Stimulated activated CD8-positive, alpha-beta memory T cell treated with anti-CD3 and anti-CD28 coated beads, Interleukin-4, amount 100 ng/mL, for 24 hours (primary cell): ENCODE results near the gene CGB8.
"Not testable (repeated sequence)": the region's sequence is repeated elsewhere in the genome, so short reads cannot be mapped to it uniquely, and the experiment has no call there.

Source experiments
- DNase-seq: peaks from one replicate; pipeline ENCODE4 v3.0.0-alpha.2; 2020; ENCODE audit warnings: low read depth

CGB8 gene

DNA sequence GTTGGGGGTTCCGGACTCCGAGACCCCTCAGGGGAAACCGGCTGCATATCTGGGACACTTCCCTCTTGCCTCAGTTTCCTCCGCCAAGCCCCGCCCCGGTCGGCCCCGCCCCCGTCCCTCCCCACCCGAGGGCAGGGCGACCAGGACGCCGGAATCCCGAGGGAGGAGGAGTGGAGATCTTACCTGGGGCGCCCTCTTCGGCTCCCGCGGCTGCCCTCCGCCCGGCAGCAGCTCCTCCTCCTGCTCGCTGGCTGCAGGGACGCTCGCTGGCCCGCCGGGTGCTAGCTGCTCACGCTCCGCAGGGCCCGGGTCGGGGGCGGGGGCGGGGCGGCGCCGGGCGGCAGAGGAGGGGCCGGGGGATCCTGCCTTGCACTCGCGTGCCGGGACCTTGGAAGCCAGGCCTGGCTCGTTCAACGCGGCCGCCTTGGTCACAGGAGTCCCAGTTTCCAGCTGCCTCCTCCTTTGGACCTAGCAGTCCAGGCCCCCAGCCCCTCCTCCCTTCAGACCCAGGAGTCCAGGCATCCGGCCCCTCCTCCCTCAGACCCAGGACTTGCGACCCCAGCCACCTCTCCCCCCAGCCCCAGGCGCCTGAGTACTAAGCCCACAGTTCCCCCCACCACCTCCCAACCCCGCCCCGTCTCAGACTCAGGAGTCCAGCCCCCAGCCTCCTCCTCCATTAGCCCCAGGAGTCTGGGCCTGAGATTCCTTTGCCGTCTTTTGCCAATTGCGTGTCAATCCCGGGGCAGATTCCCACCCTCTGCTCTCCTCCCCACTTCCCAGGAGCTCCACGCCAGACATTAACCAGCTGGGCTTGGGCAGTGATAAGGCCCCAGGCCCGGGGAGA lies 16.1 kb upstream of the CGB8 start, which contains the start of gene NTF4:
Gene NTF4, minus strand, starts transcription at position 51 of the 844 bp plus-strand sequence. CDS start 2,821 bp downstream, outside the sequence.
- DNase-seq = no peak

- no peak for DNase-seq
Measured at GRCh38 chr19:49064029-49064629, 15.2 kb upstream of the CGB8 start.

- no peak for DNase-seq
Measured at GRCh38 chr19:49061445-49061844, 12.5 kb upstream of the CGB8 start.

GRCh38 chr19:49061000-49061399 lies 12.1 kb upstream of the CGB8 start:
- no peak for DNase-seq

DNA sequence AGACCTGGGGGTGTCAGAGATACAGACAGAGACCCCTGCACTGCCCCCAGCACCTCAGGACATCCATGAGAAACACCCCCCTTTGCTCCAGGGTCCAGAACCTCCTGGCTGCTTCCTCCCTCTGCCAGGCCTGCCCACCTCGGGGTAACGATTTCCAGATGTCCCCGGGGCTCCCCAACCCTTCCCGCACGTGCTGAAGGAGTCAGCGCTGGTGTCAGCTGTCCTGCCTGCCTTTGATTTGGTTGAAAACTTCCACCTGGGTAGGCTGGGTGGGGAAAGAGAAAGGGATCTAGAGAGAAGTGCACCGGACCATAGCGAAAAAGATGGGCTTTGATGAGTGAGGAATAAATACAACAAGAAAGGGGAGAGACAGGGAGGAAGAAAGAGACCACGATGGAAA lies 10.1 kb upstream of the CGB8 start:
- no peak for DNase-seq

- DNase-seq = no peak
Measured at GRCh38 chr19:49058562-49058961, 9.7 kb upstream of the CGB8 start.

DNA sequence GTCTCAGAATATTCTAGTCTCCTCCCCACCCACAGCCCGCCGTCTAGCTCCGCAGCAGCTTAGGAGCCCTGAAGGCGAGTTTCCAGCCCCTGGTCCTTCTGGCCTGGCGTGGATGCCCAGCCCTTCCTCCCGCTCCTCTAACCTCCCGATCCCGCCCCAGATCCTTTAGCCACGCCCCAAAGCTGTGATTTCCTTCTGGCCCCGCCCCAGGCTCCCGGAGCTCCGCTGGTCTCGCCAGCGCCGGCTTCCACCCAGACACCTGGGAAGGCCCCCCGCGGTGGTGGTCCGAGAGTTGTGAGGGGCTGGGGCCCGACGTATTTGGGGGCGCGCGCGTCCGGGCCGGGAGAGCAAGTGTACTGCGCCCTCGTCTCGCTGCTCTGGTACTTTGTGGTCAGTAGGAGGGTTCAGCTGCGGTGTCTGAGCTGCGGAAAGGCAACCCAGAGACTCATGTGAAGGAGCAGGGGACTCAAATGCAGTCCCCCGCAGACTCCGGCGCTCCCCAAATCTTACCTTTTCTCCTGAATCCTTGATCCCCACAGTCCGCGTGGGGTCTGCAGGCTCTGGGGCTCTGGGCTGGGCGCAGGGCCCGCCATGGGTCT lies 8.8 kb upstream of the CGB8 start, which contains the start of gene CGB7:
Gene CGB7, minus strand, starts transcription at position 114 of the 599 bp plus-strand sequence. CDS start 2,374 bp downstream, outside the sequence.
- no peak for DNase-seq

DNA sequence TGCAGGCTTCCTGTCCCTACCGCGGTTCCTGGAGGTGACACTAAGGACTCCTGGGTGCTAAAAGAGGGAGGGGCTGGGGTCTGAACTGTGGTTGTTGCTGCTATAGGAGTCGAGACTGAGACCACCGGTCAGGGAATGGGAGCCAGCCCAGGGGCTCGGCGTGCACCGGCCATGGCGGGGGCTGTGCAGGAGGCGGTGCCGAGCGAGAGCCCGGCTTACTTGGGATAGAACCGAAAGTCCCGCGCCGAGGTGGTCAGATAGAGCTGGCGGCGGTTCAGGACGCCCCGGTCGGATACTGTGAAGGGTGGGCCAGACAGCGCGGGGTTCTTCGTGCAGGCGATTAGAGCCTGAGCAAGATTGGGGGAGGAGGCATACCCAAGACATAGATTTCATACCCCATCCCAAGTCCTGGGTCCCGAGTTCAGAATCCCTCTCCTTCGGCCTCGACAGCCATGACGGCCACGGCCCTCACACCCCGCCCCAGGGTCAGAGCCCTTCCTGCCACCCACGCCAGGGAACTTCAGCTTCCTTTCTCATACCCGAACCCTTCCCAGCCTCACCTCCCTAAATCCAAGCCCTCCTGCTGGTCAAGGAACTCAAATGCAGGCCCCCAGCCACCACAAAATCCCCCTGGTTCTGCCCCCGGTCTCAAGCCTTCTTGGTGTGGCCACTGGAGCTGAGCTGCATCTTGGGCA lies 8.1 kb upstream of the CGB8 start:
- DNase-seq = not testable (repeated sequence)

DNA sequence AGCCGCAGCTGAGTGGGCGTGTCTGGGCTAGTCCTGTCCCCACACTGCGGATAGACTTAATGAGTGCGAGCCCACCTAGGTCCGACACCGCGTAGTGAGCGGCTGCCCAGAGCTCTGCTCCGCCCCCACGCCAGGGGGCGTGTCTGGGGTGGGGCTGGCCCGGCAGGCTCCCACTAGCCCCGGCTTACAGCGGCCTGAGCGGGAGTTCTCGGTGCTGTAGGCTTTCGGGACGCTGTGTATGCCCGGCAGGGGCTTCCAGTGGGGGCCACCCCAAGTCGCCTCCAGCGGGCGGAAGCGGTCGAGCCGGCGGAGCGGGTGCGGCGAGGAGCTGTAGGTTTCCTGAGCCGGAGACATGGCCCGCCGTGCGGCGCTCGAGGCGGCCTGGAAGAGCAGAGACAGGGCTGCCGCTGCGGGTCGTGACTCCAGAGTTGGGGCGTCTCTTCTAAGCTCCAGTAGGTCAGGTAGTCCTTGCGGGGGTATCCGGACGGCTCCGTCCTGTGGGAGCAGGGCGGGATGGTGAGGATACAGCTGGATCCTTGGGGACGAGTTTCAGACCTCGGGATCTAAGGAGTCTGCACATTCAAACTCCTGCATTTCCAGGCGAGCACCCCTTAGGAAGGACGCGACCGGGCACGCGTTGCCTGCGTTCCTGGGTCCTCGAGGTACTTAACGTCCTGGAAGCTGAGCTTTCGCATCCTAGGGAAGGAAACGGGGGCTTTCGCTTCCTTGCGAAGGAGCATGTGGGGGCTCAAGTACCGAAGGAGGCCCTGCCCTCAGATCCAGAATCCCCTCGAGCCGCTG lies 7.4 kb upstream of the CGB8 start:
- DNase-seq = peak; percentile 38

DNA sequence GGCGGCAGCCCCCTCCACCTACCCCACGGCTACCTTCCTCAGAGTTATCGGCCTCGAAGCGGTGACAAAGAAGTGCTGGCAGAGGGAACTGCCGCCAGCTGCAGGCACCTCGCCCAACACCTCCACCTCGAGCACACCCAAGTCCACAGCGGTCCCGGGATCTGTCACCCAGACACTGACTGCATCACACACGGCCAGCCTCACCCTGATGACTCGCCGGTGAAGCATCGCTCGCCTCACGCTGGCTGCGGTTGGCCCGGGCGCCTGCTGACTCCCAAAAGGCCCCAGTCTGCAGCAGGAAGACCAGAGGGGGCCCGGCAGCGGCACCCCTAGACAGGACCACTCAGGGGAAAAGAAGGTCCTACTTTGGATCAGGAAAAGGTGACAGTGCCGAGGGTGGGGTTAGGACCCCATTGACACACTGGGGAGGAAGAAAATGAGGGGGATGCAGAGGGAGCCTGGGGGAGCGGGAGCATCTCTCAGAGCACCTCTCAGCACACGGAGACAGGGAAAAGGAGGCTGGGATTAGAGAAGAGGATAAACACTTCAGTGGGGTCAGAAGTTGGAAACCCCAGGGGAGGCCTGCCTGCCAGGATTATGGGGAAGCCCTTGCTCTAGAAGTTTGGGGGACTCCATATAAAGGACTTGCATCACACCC lies 1.6 kb upstream of the CGB8 start:
- not testable (repeated sequence) for DNase-seq

DNA sequence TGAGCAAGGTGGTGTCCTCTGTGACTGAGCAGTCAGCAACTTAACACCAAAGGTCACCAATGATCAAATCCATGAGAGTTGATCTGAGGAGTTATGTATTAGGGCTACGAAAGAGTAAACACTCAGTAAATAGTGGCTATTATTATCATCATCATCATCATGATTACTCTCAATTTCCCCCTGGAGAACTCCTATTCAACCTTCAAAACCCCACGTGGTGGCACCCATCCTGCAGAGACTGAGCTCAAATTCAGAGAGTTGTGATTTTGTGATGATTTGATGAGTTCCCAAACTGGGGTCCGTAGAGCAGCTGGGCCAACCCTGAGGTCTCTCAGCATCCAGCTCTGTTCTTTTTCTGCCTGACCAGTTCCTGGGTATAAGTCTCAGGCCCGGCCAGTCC lies 923 bp upstream of the CGB8 start:
- not testable (repeated sequence) for DNase-seq

DNA sequence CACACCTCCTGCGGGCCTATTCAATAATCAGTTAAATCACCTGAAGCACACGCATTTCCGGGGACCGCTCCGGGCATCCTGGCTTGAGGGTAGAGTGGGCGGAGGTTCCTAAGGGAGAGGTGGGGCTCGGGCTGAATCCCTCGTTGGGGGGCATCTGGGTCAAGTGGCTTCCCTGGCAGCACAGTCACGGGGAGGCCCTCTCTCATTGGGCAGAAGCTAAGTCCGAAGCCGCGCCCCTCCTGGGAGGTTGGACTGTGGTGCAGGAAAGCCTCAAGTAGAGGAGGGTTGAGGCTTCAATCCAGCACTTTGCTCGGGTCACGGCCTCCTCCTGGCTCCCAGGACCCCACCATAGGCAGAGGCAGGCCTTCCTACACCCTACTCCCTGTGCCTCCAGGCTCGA lies 5.4 kb downstream of the CGB8 start, which contains the start of gene CGB5:
Gene CGB5, plus strand, starts transcription at position 301 of the 400 bp plus-strand sequence. CDS start 362 bp downstream, outside the sequence.
- not testable (repeated sequence) for DNase-seq

- DNase-seq = not testable (repeated sequence)
Measured at GRCh38 chr19:49042666-49043065, 6.2 kb downstream of the CGB8 start.

GRCh38 chr19:49042177-49042576 lies 6.7 kb downstream of the CGB8 start:
- no peak for DNase-seq

DNA sequence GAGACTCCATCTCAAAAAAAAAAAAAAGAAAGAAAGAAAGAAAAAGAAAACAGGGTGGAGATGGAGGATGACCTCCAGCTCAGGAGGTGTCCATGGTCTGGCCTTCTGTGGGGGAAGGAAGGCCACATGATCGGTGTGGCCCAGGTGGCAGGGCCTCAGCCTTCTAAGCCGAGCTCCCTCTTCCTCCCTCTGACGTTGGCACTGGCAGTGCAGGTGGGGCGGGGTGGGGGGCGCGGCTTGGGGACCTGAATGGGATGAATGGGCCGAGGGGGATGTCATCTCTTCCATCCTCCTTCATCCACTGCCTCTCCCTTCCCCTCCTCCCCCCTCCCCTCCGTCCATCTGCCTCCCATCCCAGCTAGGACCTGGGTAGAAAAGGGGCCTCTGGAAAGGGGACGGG lies 9.2 kb downstream of the CGB8 start:
- DNase-seq = not testable (repeated sequence)

GRCh38 chr19:49038557-49039276 lies 10.2 kb downstream of the CGB8 start:
- DNase-seq = not testable (repeated sequence)

- DNase-seq = not testable (repeated sequence)
Measured at GRCh38 chr19:49038111-49038510, 10.8 kb downstream of the CGB8 start.

GRCh38 chr19:49036815-49037214 lies 12.1 kb downstream of the CGB8 start, which contains the start of gene CGB1:
CGB1 (minus strand) TSS chr19:49036895; CDS start chr19:49036711, 184 bp downstream.
- DNase-seq = peak; percentile 40

- peak; percentile 58 for DNase-seq
Measured at GRCh38 chr19:49031642-49032301, 17.1 kb downstream of the CGB8 start, which contains the start of gene CGB2. CGB2 (plus strand) TSS chr19:49031890; CDS start chr19:49032096, 206 bp downstream.
